Ascending aorta (tissue), 2 donors: ENCODE results near the gene SETDB2. TPM values are rescaled to one million over a fixed set of nuclear protein-coding genes. Genes with fewer than 3 reads are reported as not detected.

Experiments
- DNase-seq, 2 donors: peaks; one replicate each; pipeline ENCODE4 v3.0.0-alpha.2; 2019; ENCODE audit warnings: low spot score in 2 of 2
- H3K27ac ChIP-seq, 2 donors: fragments of 200-600 bp; sonication (generic); one replicate each; pipeline ENCODE4 v1.5.1; 2016 to 2017; ENCODE audit warnings: mild to moderate bottlenecking in 1 of 2
- H3K27me3 ChIP-seq: fragments of 200-600 bp; sonication (generic); one replicate; pipeline ENCODE4 v1.5.1; 2017
- H3K36me3 ChIP-seq, 2 donors: fragments of 200-600 bp; sonication (generic); one replicate each; pipeline ENCODE4 v1.5.1; 2016
- H3K4me1 ChIP-seq, 2 donors: fragments of 200-600 bp; sonication (generic); one replicate each; pipeline ENCODE4 v1.5.1; 2016 to 2017; ENCODE audit warnings: mild to moderate bottlenecking in 1 of 2
- H3K4me3 ChIP-seq, 2 donors: fragments of 200-600 bp; sonication (generic); one replicate each; pipeline ENCODE4 v1.5.1; 2016 to 2017; ENCODE audit warnings: mild to moderate bottlenecking in 1 of 2
- H3K9me3 ChIP-seq, 2 donors: fragments of 200-600 bp; sonication (generic); one replicate each; pipeline ENCODE4 v1.5.1; 2016
- CTCF ChIP-seq, 3 experiments: fragments of 200-600 bp in 2 of 3; fragments of 450-650 bp in 1 of 3; sonication (generic) in 2 of 3; IDR thresholded peaks; one replicate each; pipeline ENCODE4 v1.5.1; 2016 to 2019; ENCODE audit warnings: antibody characterized with exemption in 3 of 3, mild to moderate bottlenecking in 1 of 3, moderate library complexity in 1 of 3
- intact Hi-C: fragments of 100-400 bp; cut with DNase I; formaldehyde crosslinking; loops from one replicate; pipeline ENCODE4 v1.15.1; 2023
- total RNA-seq: library from RNA; depleted of rRNA; stranded (reverse); fragments of >200 nt; gene quantifications from one replicate; pipeline ENCODE4 v1.1.0, GENCODE V29; 2016

SETDB2 gene
- total RNA-seq, 1 donor from 2014 or later: 7.2 TPM

GRCh38 chr13:49448753-49449152, 4.7 kb downstream of the SETDB2 start:
- DNase-seq: no peak
- Histone ChIP-seq H3K4me1 (peaks cover 2 to 20% of the 10 kb centered on the region in 2 donors), H3K36me3 (no peaks in the 10 kb centered on the region), H3K27me3 (no peaks in the 10 kb centered on the region), H3K27ac (no peak overlapping the region), H3K9me3 (no peaks in the 10 kb centered on the region), H3K4me3 (no peak overlapping the region)
- intact Hi-C loops: loop anchor here (10.0 kb wide), 2 partner anchors 474 to 1214 kb away; partner anchors contain the start of genes FNDC3A and ITM2B
- TF ChIP-seq CTCF (IDR thresholded peaks at IDR 0.05): no peak

GRCh38 chr13:49450105-49450819, 6.2 kb downstream of the SETDB2 start:
- no peaks in the 10 kb centered on the region for H3K36me3 ChIP-seq
- peaks cover 2 to 15% of the 10 kb centered on the region in 2 donors for H3K4me1 ChIP-seq
- intact Hi-C loops: no loop called here
- H3K4me3 ChIP-seq: no peak overlapping the region
- no peak for TF ChIP-seq CTCF (IDR thresholded peaks at IDR 0.05)
- H3K27me3 ChIP-seq: no peaks in the 10 kb centered on the region
- H3K9me3 ChIP-seq: no peaks in the 10 kb centered on the region
- DNase-seq: no peak
- no peak overlapping the region for H3K27ac ChIP-seq

- H3K9me3 ChIP-seq: no peaks in the 10 kb centered on the region
- intact Hi-C loops: no loop called here
- no peak for TF ChIP-seq CTCF (IDR thresholded peaks at IDR 0.05)
- no peak overlapping the region for H3K4me3 ChIP-seq
- no peak overlapping the region for H3K27ac ChIP-seq
- H3K4me1 ChIP-seq: peaks cover 0 to 6% of the 10 kb centered on the region in 2 donors
- no peaks in the 10 kb centered on the region for H3K27me3 ChIP-seq
- DNase-seq: no peak
- no peaks in the 10 kb centered on the region for H3K36me3 ChIP-seq
Observed at GRCh38 chr13:49452725-49453457, 8.8 kb downstream of the SETDB2 start.

GRCh38 chr13:49453465-49453864, 9.4 kb downstream of the SETDB2 start:
- TF ChIP-seq CTCF (IDR thresholded peaks at IDR 0.05): no peak

GRCh38 chr13:49454388-49455006, 10.4 kb downstream of the SETDB2 start:
- Histone ChIP-seq H3K4me1 (peaks cover 0 to 4% of the 10 kb centered on the region in 2 donors), H3K4me3 (no peak overlapping the region), H3K27ac (no peak overlapping the region), H3K36me3 (no peaks in the 10 kb centered on the region), H3K9me3 (no peaks in the 10 kb centered on the region), H3K27me3 (no peaks in the 10 kb centered on the region)
- DNase-seq: no peak
- intact Hi-C loops: no loop called here
- TF ChIP-seq CTCF (IDR thresholded peaks at IDR 0.05): no peak

More at GRCh38 chr13:49453465-49453864, 9.4 kb downstream of the SETDB2 start:
- DNase-seq: no peak
- Histone ChIP-seq H3K4me1 (peaks cover 0 to 4% of the 10 kb centered on the region in 2 donors), H3K27ac (no peak overlapping the region), H3K9me3 (no peaks in the 10 kb centered on the region), H3K27me3 (no peaks in the 10 kb centered on the region), H3K4me3 (no peak overlapping the region), H3K36me3 (no peaks in the 10 kb centered on the region)
- intact Hi-C loops: no loop called here
